Sigmoid colon (tissue), 7 donors: ENCODE measurements around the gene RXRA. TPM values are rescaled to one million over a fixed set of nuclear protein-coding genes. Genes with fewer than 3 reads are reported as not detected.

Source experiments
- DNase-seq: peaks from one replicate; pipeline ENCODE4 v3.0.0-alpha.2; 2019
- H3K27ac ChIP-seq, 4 donors: fragments of 200-600 bp; sonication (generic); one replicate each; pipeline ENCODE4 v1.5.1; 2016 to 2019; ENCODE audit warnings: mild to moderate bottlenecking in 1 of 4
- H3K27me3 ChIP-seq, 3 donors: fragments of 200-600 bp; sonication (generic); one replicate each; pipeline ENCODE4 v1.5.1; 2019; ENCODE audit warnings: mild to moderate bottlenecking in 1 of 3
- H3K36me3 ChIP-seq, 4 donors: fragments of 200-600 bp; sonication (generic); one replicate each; pipeline ENCODE4 v1.5.1; 2016 to 2019
- H3K4me1 ChIP-seq, 4 donors: fragments of 200-600 bp; sonication (generic); one replicate each; pipeline ENCODE4 v1.5.1; 2017 to 2019
- H3K4me3 ChIP-seq, 4 donors: fragments of 200-600 bp; sonication (generic); one replicate each; pipeline ENCODE4 v1.5.1; 2017 to 2019; ENCODE audit warnings: mild to moderate bottlenecking in 2 of 4, moderate library complexity in 1 of 4
- H3K9me3 ChIP-seq, 4 donors: fragments of 200-600 bp in 3 of 4; sonication (generic) in 3 of 4; one replicate each; pipeline versions ENCODE4 v1.5.1 to v1.6.1; 2013 to 2019
- CTCF ChIP-seq, 4 experiments: fragments of 450-650 bp in 3 of 4; fragments of 200-600 bp in 1 of 4; IDR thresholded peaks; one replicate each; pipeline ENCODE4 v1.5.1; 2016 to 2019; ENCODE audit warnings: antibody characterized with exemption in 4 of 4, mild to moderate bottlenecking in 3 of 4, moderate library complexity in 2 of 4
- EP300 ChIP-seq, 4 donors: sonication (generic); formaldehyde crosslinking; IDR thresholded peaks; one replicate each; pipeline ENCODE4 v1.6.1; 2017; ENCODE audit warnings: antibody characterized with exemption in 4 of 4
- POLR2A ChIP-seq, 2 donors: fragments of 450-650 bp; IDR thresholded peaks; one replicate each; pipeline ENCODE4 v1.6.1; 2016; ENCODE audit warnings: antibody characterized with exemption in 2 of 2, mild to moderate bottlenecking in 2 of 2, moderate library complexity in 2 of 2
- POLR2AphosphoS5 ChIP-seq, 4 donors: sonication (generic); formaldehyde crosslinking; IDR thresholded peaks; one replicate each; pipeline ENCODE4 v1.6.1; 2017; ENCODE audit warnings: antibody characterized with exemption in 4 of 4
- WGBS, 2 donors: extraction: QIAGEN DNeasy Blood & Tissue Kit; methylation state at CpG; one replicate each; pipeline ENCODE4 v1.1.7; 2013; 5-methylcytosine and 5-hydroxymethylcytosine counted together
- intact Hi-C: fragments of 100-400 bp; cut with DNase I; formaldehyde crosslinking; loops from one replicate; pipeline ENCODE4 v1.15.1; 2023
- polyA plus RNA-seq, 3 donors: library from polyadenylated mRNA; stranded (reverse); fragments of 200-250 nt; gene quantifications; one replicate each; pipeline ENCODE4 v1.2.3, GENCODE V29; 2013
- total RNA-seq, 4 donors: library from RNA; depleted of rRNA; stranded (reverse); fragments of >200 nt; gene quantifications; one replicate each; pipeline ENCODE4 v1.1.0, GENCODE V29; 2016
- donor health status: healthy with polysubstance abuse.
- donor health status: Bipolar disorder and iron deficiency.
- donor health status: healthy.

Gene RXRA
- total and polyA plus RNA-seq, 7 donors = 26.7 to 50.8 (median 35.7) TPM

- no peak for DNase-seq
- intact Hi-C loops = loop anchor here (5.0 kb wide), 1 partner anchor 235 kb away; no protein-coding TSS in a partner anchor
- Histone ChIP-seq H3K4me1 (peaks cover 3 to 22% (median 17%) of the 10 kb centered on the region in 4 donors), H3K36me3 (no peaks in the 10 kb centered on the region), H3K9me3 (no peaks in the 10 kb centered on the region), H3K27me3 (no peaks in the 10 kb centered on the region), H3K4me3 (no peak overlapping the region), H3K27ac (no peak overlapping the region)
- 96% methylated on average over 2 of the region's 2 CpGs for WGBS, 2 donors
- TF ChIP-seq POLR2AphosphoS5 (IDR thresholded peaks at IDR 0.05) (no peak), POLR2A (IDR thresholded peaks at IDR 0.05) (no peak), EP300 (IDR thresholded peaks at IDR 0.05) (no peak), CTCF (IDR thresholded peaks at IDR 0.05) (no peak)
These were observed 125.6 kb downstream of the RXRA start for GRCh38 chr9:134451700-134452458.

- Histone ChIP-seq H3K9me3 (no peaks in the 10 kb centered on the region), H3K4me3 (no peak overlapping the region), H3K27me3 (no peaks in the 10 kb centered on the region), H3K4me1 (peaks cover 4 to 30% (median 25%) of the 10 kb centered on the region in 4 donors), H3K27ac (no peak overlapping the region), H3K36me3 (no peaks in the 10 kb centered on the region)
- intact Hi-C loops = loop anchor here (5.0 kb wide), 1 partner anchor 235 kb away; no protein-coding TSS in a partner anchor
- 95 to 97% methylated on average over 4 of the region's 4 CpGs for WGBS, 2 donors
- DNase-seq = no peak
- TF ChIP-seq EP300 (IDR thresholded peaks at IDR 0.05) (no peak), CTCF (IDR thresholded peaks at IDR 0.05) (no peak)
These were observed 126.5 kb downstream of the RXRA start for GRCh38 chr9:134452728-134453127.

- TF ChIP-seq POLR2AphosphoS5 (IDR thresholded peaks at IDR 0.05) (no peak), EP300 (IDR thresholded peaks at IDR 0.05) (no peak), CTCF (IDR thresholded peaks at IDR 0.05) (no peak), POLR2A (IDR thresholded peaks at IDR 0.05) (no peak)
- Histone ChIP-seq H3K4me1 (peaks cover 4 to 42% (median 34%) of the 10 kb centered on the region in 4 donors), H3K36me3 (no peaks in the 10 kb centered on the region), H3K4me3 (no peak overlapping the region), H3K27me3 (no peaks in the 10 kb centered on the region), H3K9me3 (no peaks in the 10 kb centered on the region), H3K27ac (peak overlapping the region in 1 of 4 donors; percentile 89)
- WGBS, 2 donors = 75 to 86% methylated on average over 23 of the region's 23 CpGs
- no peak for DNase-seq
- intact Hi-C loops = loop anchor here (5.0 kb wide), 1 partner anchor 233 kb away; no protein-coding TSS in a partner anchor
These were observed 127.7 kb downstream of the RXRA start for GRCh38 chr9:134453776-134454475.

GRCh38 chr9:134454476-134454857, 128.2 kb downstream of the RXRA start:
- Histone ChIP-seq H3K27me3 (no peaks in the 10 kb centered on the region), H3K4me3 (no peak overlapping the region), H3K9me3 (no peaks in the 10 kb centered on the region), H3K36me3 (no peaks in the 10 kb centered on the region), H3K27ac (peak overlapping the region in 2 of 4 donors; percentile 88 to 89), H3K4me1 (peaks cover 4 to 44% (median 35%) of the 10 kb centered on the region in 4 donors)
- no peak for DNase-seq
- intact Hi-C loops = loop anchor here (5.0 kb wide), 1 partner anchor 233 kb away; no protein-coding TSS in a partner anchor
- 60 to 69% methylated on average over 5 of the region's 5 CpGs for WGBS, 2 donors
- no peak for TF ChIP-seq POLR2A (IDR thresholded peaks at IDR 0.05)
- no peak for TF ChIP-seq CTCF (IDR thresholded peaks at IDR 0.05)
- no peak for TF ChIP-seq POLR2AphosphoS5 (IDR thresholded peaks at IDR 0.05)
- no peak for TF ChIP-seq EP300 (IDR thresholded peaks at IDR 0.05)
